Activated CD4-positive, alpha-beta T cell treated with anti-CD3 and anti-CD28 coated beads, Interleukin-2, amount 50 U/mL, for 16 hours (primary cell): ENCODE measurements around the gene ZNF446.
"Not testable (repeated sequence)": the region's sequence is repeated elsewhere in the genome, so short reads cannot be mapped to it uniquely, and the experiment has no call there.

Experiments used
- DNase-seq: peaks from one replicate; pipeline ENCODE4 v3.0.0-alpha.2; 2020

ZNF446 gene

GRCh38 chr19:58475714-58476497 is at the start of gene ZNF446:
Gene ZNF446, plus strand, starts transcription at chr19:58476352. Its CDS starts 867 bp downstream, at chr19:58477219.
- DNase-seq: peak; percentile 98

- DNase-seq: no peak
Measured at GRCh38 chr19:58428617-58429016, 47.5 kb upstream of the ZNF446 start.

- no peak for DNase-seq
Measured at GRCh38 chr19:58429745-58430144, 46.4 kb upstream of the ZNF446 start.

- DNase-seq: no peak
Measured at GRCh38 chr19:58434217-58434616, 41.9 kb upstream of the ZNF446 start.

GRCh38 chr19:58439576-58440554 is 36.3 kb upstream of the ZNF446 start, which contains the start of gene ZNF132:
Gene ZNF132, minus strand, starts transcription at chr19:58440153. Its CDS starts 332 bp downstream, at chr19:58439821.
- DNase-seq: peak; percentile 98

GRCh38 chr19:58440556-58440955 is 35.6 kb upstream of the ZNF446 start:
- DNase-seq: no peak

- not testable (repeated sequence) for DNase-seq
Measured at GRCh38 chr19:58442986-58443385, 33.2 kb upstream of the ZNF446 start.

GRCh38 chr19:58448860-58449259 is 27.3 kb upstream of the ZNF446 start:
- not testable (repeated sequence) for DNase-seq

- DNase-seq: not testable (repeated sequence)
Measured at GRCh38 chr19:58449980-58450379, 26.2 kb upstream of the ZNF446 start.

GRCh38 chr19:58450856-58451357 is 25.2 kb upstream of the ZNF446 start:
- DNase-seq: no peak

GRCh38 chr19:58451358-58452101 is 24.6 kb upstream of the ZNF446 start, which contains the start of gene ZNF324B:
Gene ZNF324B, plus strand, starts transcription at chr19:58451622. Its CDS starts 2,080 bp downstream, at chr19:58453702.
- DNase-seq: peak; percentile 97

GRCh38 chr19:58453743-58454142 is 22.4 kb upstream of the ZNF446 start:
- DNase-seq: no peak

GRCh38 chr19:58455306-58455705 is 20.8 kb upstream of the ZNF446 start:
- no peak for DNase-seq

- DNase-seq: no peak
Measured at GRCh38 chr19:58456111-58456510, 20.0 kb upstream of the ZNF446 start.

- DNase-seq: no peak
Measured at GRCh38 chr19:58460039-58460438, 16.1 kb upstream of the ZNF446 start.

- DNase-seq: no peak
Measured at GRCh38 chr19:58466089-58466759, 9.9 kb upstream of the ZNF446 start.

GRCh38 chr19:58466760-58467589 is 9.2 kb upstream of the ZNF446 start, which contains the start of gene ZNF324:
Gene ZNF324, plus strand, starts transcription at chr19:58467080. Its CDS starts 2,106 bp downstream, at chr19:58469186.
- peak; percentile 97 for DNase-seq

GRCh38 chr19:58468216-58468839 is 7.8 kb upstream of the ZNF446 start:
- no peak for DNase-seq

GRCh38 chr19:58469241-58470013 is 6.7 kb upstream of the ZNF446 start:
- DNase-seq: no peak
